Activated CD4-positive, alpha-beta memory T cell treated with anti-CD3 and anti-CD28 coated beads, Interleukin-2, amount 10 ng/mL, durations not matched to agents 7 days and 5 days (primary cell): ENCODE measurements around the gene PSEN1. TPM values are rescaled to one million over a fixed set of nuclear protein-coding genes. Genes with fewer than 3 reads are reported as not detected.
A peak's percentile ranks its signal among the peaks of the same experiment; 100 is the strongest.

Experiments
- CTCF ChIA-PET: fragments of 350-600 bp; sonication (Branson Sonifier 250); formaldehyde crosslinking; loops from one replicate; lab custom pipeline; 2021; ENCODE audit warnings: antibody characterized with exemption, inconsistent platforms; lab: Charles Lee
- POLR2A ChIA-PET: fragments of 350-600 bp; sonication (Branson Sonifier 250); formaldehyde crosslinking; loops from one replicate; lab custom pipeline; 2021; ENCODE audit warnings: antibody characterized with exemption; lab: Charles Lee
- DNase-seq: peaks from one replicate; pipeline ENCODE4 v3.0.0-alpha.2; 2020
- H3K27ac Mint-ChIP-seq: one replicate; pipeline ENCODE4 v1.8.0; 2021; ENCODE audit warnings: mild to moderate bottlenecking, mixed read lengths
- H3K27me3 Mint-ChIP-seq: one replicate; pipeline ENCODE4 v1.8.0; 2021; ENCODE audit warnings: mixed read lengths
- H3K36me3 Mint-ChIP-seq: one replicate; pipeline ENCODE4 v1.8.0; 2021; ENCODE audit warnings: low read depth, mixed read lengths
- H3K4me1 Mint-ChIP-seq: one replicate; pipeline ENCODE4 v1.8.0; 2021; ENCODE audit warnings: mixed read lengths
- H3K4me3 Mint-ChIP-seq: one replicate; pipeline ENCODE4 v1.8.0; 2021; ENCODE audit warnings: mild to moderate bottlenecking, mixed read lengths
- H3K9me3 Mint-ChIP-seq: one replicate; pipeline ENCODE4 v1.8.0; 2021; ENCODE audit warnings: mixed read lengths
- total RNA-seq, 2 experiments: library from RNA; stranded (reverse); gene quantifications; one replicate each; pipeline ENCODE4 v1.2.3, GENCODE V29; 2021

Gene PSEN1
- 10 to 100 TPM; 41.8 to 44.5 TPM for total RNA-seq

GRCh38 chr14:73136387-73137225 is at the start of gene PSEN1:
PSEN1 (plus strand) TSS chr14:73136507; CDS start chr14:73148020, 11,513 bp downstream.
- Mint-ChIP-seq H3K36me3 (peaks cover 32% of the 10 kb centered on the region), H3K9me3 (peaks cover 5% of the 10 kb centered on the region), H3K4me3 (peak within 1 kb of the TSS; percentile 85), H3K27me3 (no peaks in the 10 kb centered on the region), H3K4me1 (peaks cover 32% of the 10 kb centered on the region), H3K27ac (peak within 1 kb of the TSS; percentile 97)
- POLR2A ChIA-PET = interaction anchor here (0.7 to 3.6 kb wide), 14 partner anchors 11 to 354 kb away, joined by 3 to 36 read pairs (median 4); partner anchors contain the start of genes NUMB, RBM25 and RIOX1
- DNase-seq = peak; percentile 99
- CTCF ChIA-PET = interaction anchor here (0.6 to 1.5 kb wide), 4 partner anchors 37 to 253 kb away, joined by 3 to 5 read pairs (median 3); no protein-coding TSS in a partner anchor

- Mint-ChIP-seq H3K9me3 (no peaks in the 10 kb centered on the region), H3K36me3 (peaks cover 53% of the 10 kb centered on the region), H3K27ac (no peak overlapping the region), H3K27me3 (no peaks in the 10 kb centered on the region), H3K4me3 (no peak overlapping the region), H3K4me1 (no peaks in the 10 kb centered on the region)
- ChIA-PET CTCF (interaction anchor here (1.7 kb wide), 1 partner anchor 377 kb away, joined by 3 read pairs; no protein-coding TSS in a partner anchor), POLR2A (no interaction called here)
- DNase-seq = no peak
Observed at GRCh38 chr14:73091044-73091443, 45.3 kb upstream of the PSEN1 start.

- ChIA-PET CTCF (no interaction called here), POLR2A (no interaction called here)
- Mint-ChIP-seq H3K4me1 (no peaks in the 10 kb centered on the region), H3K9me3 (no peaks in the 10 kb centered on the region), H3K27me3 (no peaks in the 10 kb centered on the region), H3K27ac (peak overlapping the region; percentile 24), H3K4me3 (no peak overlapping the region), H3K36me3 (peaks cover 51% of the 10 kb centered on the region)
- DNase-seq = no peak
Observed at GRCh38 chr14:73097421-73097820, 38.9 kb upstream of the PSEN1 start.

GRCh38 chr14:73100334-73100733 is 36.0 kb upstream of the PSEN1 start:
- H3K4me3 Mint-ChIP-seq = no peak overlapping the region
- no peak for DNase-seq
- no peak overlapping the region for H3K27ac Mint-ChIP-seq
- peaks cover 63% of the 10 kb centered on the region for H3K36me3 Mint-ChIP-seq
- CTCF ChIA-PET = no interaction called here
- H3K27me3 Mint-ChIP-seq = no peaks in the 10 kb centered on the region
- no peaks in the 10 kb centered on the region for H3K4me1 Mint-ChIP-seq
- H3K9me3 Mint-ChIP-seq = no peaks in the 10 kb centered on the region
- POLR2A ChIA-PET = interaction anchor here (1.1 kb wide), 1 partner anchor 15 kb away, joined by 3 read pairs; no protein-coding TSS in a partner anchor

- CTCF ChIA-PET = no interaction called here
- Mint-ChIP-seq H3K9me3 (no peaks in the 10 kb centered on the region), H3K36me3 (peaks cover 72% of the 10 kb centered on the region), H3K4me3 (no peak overlapping the region), H3K4me1 (no peaks in the 10 kb centered on the region), H3K27me3 (no peaks in the 10 kb centered on the region), H3K27ac (no peak overlapping the region)
- POLR2A ChIA-PET = interaction anchor here (0.6 to 1.2 kb wide), 2 partner anchors 34 to 248 kb away, joined by 3 to 5 read pairs; no protein-coding TSS in a partner anchor
- no peak for DNase-seq
Observed at GRCh38 chr14:73102806-73103497, 33.4 kb upstream of the PSEN1 start.

GRCh38 chr14:73105050-73105449 is 31.3 kb upstream of the PSEN1 start:
- no peak for DNase-seq
- Mint-ChIP-seq H3K36me3 (peaks cover 73% of the 10 kb centered on the region), H3K27me3 (no peaks in the 10 kb centered on the region), H3K9me3 (no peaks in the 10 kb centered on the region), H3K4me3 (no peak overlapping the region), H3K4me1 (no peaks in the 10 kb centered on the region), H3K27ac (no peak overlapping the region)
- ChIA-PET CTCF (interaction anchor here (0.7 to 1.1 kb wide), 2 partner anchors 11 to 12 kb away, joined by 3 read pairs; no protein-coding TSS in a partner anchor), POLR2A (no interaction called here)

- Mint-ChIP-seq H3K4me1 (no peaks in the 10 kb centered on the region), H3K4me3 (no peak overlapping the region), H3K27me3 (no peaks in the 10 kb centered on the region), H3K27ac (no peak overlapping the region), H3K9me3 (no peaks in the 10 kb centered on the region), H3K36me3 (peaks cover 74% of the 10 kb centered on the region)
- ChIA-PET CTCF (interaction anchor here (0.7 kb wide), 1 partner anchor 12 kb away, joined by 3 read pairs; no protein-coding TSS in a partner anchor), POLR2A (no interaction called here)
- no peak for DNase-seq
Observed at GRCh38 chr14:73105727-73106126, 30.6 kb upstream of the PSEN1 start.

- Mint-ChIP-seq H3K36me3 (peaks cover 62% of the 10 kb centered on the region), H3K27ac (no peak overlapping the region), H3K9me3 (no peaks in the 10 kb centered on the region), H3K27me3 (no peaks in the 10 kb centered on the region), H3K4me3 (no peak overlapping the region), H3K4me1 (no peaks in the 10 kb centered on the region)
- no peak for DNase-seq
- ChIA-PET POLR2A (interaction anchor here (0.8 kb wide), 2 partner anchors 16 to 20 kb away, joined by 3 to 4 read pairs; partner anchors contain the start of gene PSEN1), CTCF (no interaction called here)
Observed at GRCh38 chr14:73116079-73116665, 20.1 kb upstream of the PSEN1 start.

GRCh38 chr14:73124180-73124894 is 12.0 kb upstream of the PSEN1 start:
- no peaks in the 10 kb centered on the region for H3K27me3 Mint-ChIP-seq
- peaks cover 50% of the 10 kb centered on the region for H3K36me3 Mint-ChIP-seq
- no peaks in the 10 kb centered on the region for H3K4me1 Mint-ChIP-seq
- no peak for DNase-seq
- no peak overlapping the region for H3K27ac Mint-ChIP-seq
- CTCF ChIA-PET = no interaction called here
- no peak overlapping the region for H3K4me3 Mint-ChIP-seq
- H3K9me3 Mint-ChIP-seq = no peaks in the 10 kb centered on the region
- POLR2A ChIA-PET = interaction anchor here (0.8 kb wide), 1 partner anchor 12 kb away, joined by 4 read pairs; the partner anchor contains the start of gene PSEN1

- Mint-ChIP-seq H3K4me1 (no peaks in the 10 kb centered on the region), H3K36me3 (peaks cover 41% of the 10 kb centered on the region), H3K27ac (no peak overlapping the region), H3K4me3 (no peak overlapping the region), H3K9me3 (no peaks in the 10 kb centered on the region), H3K27me3 (no peaks in the 10 kb centered on the region)
- POLR2A ChIA-PET = interaction anchor here (1.2 to 1.5 kb wide), 2 partner anchors 11 to 66 kb away, joined by 3 to 10 read pairs; partner anchors contain the start of genes PSEN1 and RBM25
- CTCF ChIA-PET = no interaction called here
- DNase-seq = no peak
Observed at GRCh38 chr14:73125169-73125588, 11.1 kb upstream of the PSEN1 start.

GRCh38 chr14:73125746-73126145 is 10.6 kb upstream of the PSEN1 start:
- Mint-ChIP-seq H3K4me1 (no peaks in the 10 kb centered on the region), H3K9me3 (no peaks in the 10 kb centered on the region), H3K27ac (no peak overlapping the region), H3K4me3 (no peak overlapping the region), H3K27me3 (no peaks in the 10 kb centered on the region), H3K36me3 (peaks cover 39% of the 10 kb centered on the region)
- DNase-seq = no peak
- ChIA-PET CTCF (no interaction called here), POLR2A (interaction anchor here (0.7 to 1.5 kb wide), 4 partner anchors 10 to 67 kb away, joined by 3 to 10 read pairs (median 3); partner anchors contain the start of genes PSEN1 and RBM25)

GRCh38 chr14:73133795-73134194 is 2.5 kb upstream of the PSEN1 start:
- no peak for DNase-seq
- Mint-ChIP-seq H3K27ac (no peak overlapping the region), H3K4me1 (peaks cover 21% of the 10 kb centered on the region), H3K27me3 (no peaks in the 10 kb centered on the region), H3K36me3 (peaks cover 23% of the 10 kb centered on the region), H3K4me3 (no peak overlapping the region), H3K9me3 (peaks cover 5% of the 10 kb centered on the region)
- ChIA-PET POLR2A (no interaction called here), CTCF (no interaction called here)
